ENCODE results near the gene MTURN.

Gene MTURN

DNA sequence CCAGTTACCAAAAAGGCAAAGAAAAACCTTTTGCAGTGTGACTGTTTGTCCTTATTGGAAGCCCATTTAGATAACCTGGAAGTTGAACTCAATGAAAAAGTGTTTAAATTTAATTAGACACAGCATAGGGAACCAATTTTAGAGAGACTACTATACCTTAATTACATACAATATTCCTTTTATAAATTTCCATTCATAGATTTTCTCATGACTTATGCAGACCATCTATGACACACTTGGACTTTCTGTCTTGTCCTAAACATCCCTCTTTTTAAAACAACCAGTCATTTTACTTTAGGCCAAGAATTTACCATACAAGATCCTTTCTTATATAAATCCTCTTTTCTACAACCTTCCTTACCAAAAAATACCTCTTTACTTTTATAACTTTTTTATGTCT is 61.6 kb downstream of the MTURN start:
- Histone ChIP-seq H3K4me3 (no peak overlapping the region), H3K27ac (no peak overlapping the region)

DNA sequence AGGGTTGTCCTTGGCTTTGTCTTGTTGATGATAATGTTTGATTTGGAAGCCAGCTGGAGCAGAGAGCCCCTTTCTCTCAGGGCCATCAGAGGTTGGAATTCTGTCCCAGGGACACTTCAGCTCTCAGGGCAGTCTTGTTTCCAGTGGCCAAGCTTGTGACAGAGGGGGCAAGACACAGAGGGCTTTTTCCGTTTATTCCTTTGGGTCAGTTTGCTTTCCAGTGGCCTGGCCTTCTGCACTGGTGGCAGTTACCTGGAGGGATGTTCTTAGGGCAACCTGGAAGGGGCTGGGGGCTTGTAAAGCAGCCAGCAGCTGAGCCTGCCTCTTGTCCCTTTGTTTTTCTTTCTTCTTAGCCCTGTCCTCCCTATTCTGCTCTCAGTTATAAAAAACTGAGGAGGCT is 62.7 kb downstream of the MTURN start:
- H3K27ac ChIP-seq: no peak overlapping the region

DNA sequence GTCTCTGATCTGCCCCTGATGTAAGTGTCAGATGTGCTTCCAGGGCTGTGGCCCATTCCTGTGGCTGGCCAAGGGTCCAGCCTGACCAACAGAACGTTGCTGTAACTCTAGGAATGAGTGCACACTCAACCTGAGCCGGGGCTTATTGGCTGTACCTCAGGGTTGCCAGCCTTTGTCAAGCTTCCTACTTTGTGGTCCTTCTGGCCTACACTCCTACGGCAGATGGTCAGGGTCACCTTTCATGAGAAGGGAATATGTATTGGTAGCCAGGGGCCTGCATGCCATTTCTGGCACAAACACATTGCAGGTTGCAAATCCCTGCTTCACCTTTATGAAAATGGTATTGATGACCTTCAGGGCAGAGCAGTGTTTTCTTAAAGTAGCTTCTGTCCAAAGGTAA is 64.5 kb downstream of the MTURN start:
- H3K27ac ChIP-seq: no peak overlapping the region
- no peak overlapping the region for H3K4me3 ChIP-seq

More for the DNA sequence above, 62.7 kb downstream of the MTURN start:
- no peak overlapping the region for H3K4me3 ChIP-seq

DNA sequence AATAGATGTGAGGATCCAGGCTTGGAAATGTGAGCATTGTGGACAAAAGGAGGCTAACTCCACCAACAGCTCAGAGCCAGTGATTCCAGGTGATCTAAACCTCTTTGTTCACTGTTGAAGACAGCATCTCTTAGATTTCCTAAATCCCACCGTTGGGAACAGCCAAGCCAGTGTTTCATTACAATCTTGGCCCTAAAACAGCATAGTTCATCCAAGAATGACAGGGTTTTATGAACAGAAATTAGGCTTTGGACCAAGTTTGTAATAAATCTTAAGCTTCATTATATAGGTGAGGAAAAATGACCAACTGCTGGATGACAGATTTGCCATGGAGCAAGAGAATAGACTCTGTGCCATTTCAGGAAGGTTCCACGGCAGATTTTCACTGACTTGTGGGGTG is 65.8 kb downstream of the MTURN start:
- peak overlapping the region in 1 of 21 experiments; percentile 3 for H3K27ac ChIP-seq
- H3K4me3 ChIP-seq: no peak overlapping the region

DNA sequence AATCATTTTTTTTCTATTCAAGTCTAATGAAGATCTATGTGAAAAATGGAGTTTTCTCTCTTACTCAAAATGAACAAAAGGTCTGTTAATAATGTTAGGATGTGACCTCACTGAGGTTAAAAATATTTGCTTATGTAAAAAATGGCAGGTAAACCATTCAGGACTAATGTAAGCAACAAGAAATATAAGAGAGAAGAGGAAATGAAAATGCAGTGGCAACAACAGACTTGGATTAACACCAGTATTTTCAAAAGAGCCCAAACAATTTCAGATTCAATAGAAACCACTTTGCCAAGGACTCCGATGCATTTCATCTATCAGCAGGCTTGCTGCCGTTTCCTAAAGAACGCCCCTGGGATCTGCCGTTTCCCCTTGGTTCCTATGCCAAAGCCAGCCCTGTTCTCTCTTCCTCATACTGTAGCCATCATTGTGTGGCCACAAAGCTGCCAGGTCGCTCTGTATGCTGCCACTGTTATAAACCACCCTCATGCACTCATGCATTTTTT is 66.4 kb downstream of the MTURN start:
- H3K4me3 ChIP-seq: no peak overlapping the region
- peak overlapping the region in 2 of 21 experiments; percentile 3 to 19 for H3K27ac ChIP-seq

DNA sequence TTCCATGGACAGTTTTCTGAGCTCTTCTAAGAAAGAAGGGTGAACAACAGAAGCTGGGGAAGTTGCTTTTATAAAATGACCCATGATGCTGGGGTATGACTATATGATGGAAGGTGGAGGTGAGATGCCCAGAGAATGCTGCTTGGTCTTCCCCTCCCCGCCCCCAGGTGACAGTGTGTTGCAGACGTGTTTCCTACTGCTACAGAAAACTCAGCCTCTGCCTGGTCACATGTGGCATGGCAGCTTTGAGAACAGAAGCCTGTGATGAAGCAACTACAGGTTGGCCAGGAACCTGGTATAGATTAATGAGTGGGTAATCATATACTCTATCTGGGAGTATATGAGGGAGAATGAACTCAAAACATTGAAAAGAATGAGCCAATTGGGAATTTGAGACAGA is 67.1 kb downstream of the MTURN start:
- Histone ChIP-seq H3K27ac (peak overlapping the region in 2 of 21 experiments; percentile 3 to 19), H3K4me3 (no peak overlapping the region)

DNA sequence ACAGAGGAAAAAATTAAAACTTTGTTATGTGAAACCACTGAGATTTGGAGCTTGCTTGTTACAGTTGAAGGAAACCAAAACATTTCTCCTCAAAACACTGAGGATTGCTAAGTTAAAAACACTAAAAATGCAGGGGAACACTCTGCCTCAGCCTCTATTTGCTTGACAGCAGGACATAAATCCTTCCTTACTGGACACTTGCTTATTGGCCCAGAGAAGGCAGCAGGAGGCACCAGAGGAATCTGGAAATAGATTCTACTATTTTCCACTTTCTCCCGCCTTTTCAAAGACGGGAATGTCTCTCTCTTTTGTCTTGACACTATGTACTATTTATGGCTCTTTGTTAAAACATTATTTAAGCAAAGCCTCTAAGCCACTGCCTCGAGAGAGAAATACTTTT is 67.9 kb downstream of the MTURN start:
- no peak overlapping the region for H3K4me3 ChIP-seq
- H3K27ac ChIP-seq: no peak overlapping the region

DNA sequence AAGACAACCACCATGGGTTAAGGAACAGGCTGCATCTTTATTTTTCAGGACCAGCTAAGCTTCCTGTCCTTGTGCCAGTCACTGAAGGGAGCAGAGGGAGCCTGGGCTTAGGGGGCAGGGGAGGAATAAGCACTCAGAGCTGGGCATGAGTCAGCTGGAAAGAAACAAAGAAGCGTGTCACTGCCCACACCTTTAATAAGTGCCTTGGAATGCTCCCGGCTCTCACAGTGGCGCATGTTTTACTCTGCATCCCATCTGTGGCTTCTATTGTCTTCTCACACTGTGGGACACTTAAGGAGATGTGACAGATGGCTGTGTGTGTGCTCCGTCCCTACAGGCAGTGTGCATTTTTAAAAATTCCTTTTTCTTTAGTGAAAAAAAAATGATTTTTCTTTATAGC is 71.7 kb downstream of the MTURN start:
- peak overlapping the region in 1 of 21 experiments; percentile 22 for H3K27ac ChIP-seq
- no peak overlapping the region for H3K4me3 ChIP-seq

DNA sequence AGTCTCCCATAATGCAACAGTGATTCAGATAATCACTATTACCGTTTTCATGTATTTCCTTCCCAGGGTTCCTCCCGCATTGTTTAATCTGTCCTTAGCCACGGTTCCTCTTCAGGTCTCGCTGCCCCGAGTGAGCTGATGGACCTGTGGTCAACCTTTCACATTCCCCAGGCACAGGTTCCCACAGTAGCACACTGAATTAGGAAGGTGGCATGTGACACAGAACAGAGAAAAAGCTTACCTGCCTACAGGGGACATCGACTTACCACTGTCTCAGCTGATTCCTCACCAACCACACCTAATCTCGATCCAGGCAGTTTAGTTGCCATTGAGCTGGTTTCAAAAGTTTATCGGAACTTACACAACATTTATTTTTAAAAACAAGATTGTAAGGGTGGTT is 72.2 kb downstream of the MTURN start:
- H3K4me3 ChIP-seq: no peak overlapping the region
- H3K27ac ChIP-seq: peak overlapping the region in 1 of 21 experiments; percentile 22

DNA sequence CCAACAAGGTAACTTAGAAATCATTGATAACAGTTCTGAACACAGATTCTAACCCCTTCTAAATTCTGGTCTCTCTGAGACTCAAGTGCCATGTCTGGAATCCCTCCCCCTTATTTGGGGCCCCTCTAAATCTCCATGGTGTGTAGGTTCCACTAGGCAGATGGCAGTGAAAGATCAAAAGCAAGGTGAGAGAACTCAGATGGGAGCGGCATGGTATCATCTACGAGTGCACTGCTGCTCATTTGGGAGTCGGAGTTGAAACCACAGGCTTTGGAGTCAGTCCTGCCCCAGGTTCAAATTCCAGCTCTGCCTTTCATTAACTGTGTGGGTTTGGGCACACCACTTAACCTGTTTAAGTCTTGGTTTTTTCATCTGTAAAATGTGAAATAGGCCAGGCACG is 72.6 kb downstream of the MTURN start:
- Histone ChIP-seq H3K4me3 (no peak overlapping the region), H3K27ac (peak overlapping the region in 1 of 21 experiments; percentile 22)

DNA sequence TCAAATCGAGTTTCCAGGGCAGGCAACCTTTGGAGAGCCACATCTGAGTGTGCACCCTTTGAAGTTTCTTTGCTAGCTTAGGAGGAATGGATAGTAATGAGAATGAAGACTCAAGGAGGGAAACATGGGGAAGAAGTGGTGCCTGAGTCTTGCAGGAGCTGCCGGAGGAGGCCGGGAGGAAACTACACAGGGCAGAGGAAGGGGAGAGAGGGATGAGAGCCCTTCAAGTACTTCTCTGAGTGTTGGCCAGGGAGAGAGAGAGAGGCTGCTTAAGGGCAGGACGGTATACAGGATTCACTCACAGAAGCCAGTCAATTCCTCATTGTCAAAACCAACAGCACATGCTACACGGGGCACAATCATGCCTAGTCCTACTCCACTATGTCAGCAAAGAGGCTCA is 75.2 kb downstream of the MTURN start:
- Histone ChIP-seq H3K4me3 (no peak overlapping the region), H3K27ac (no peak overlapping the region)
